GM12878 (cell line): ENCODE results near the gene LFNG. TPM values are rescaled to one million over a fixed set of nuclear protein-coding genes. Genes with fewer than 3 reads are reported as not detected.

Experiments used
- ATAC-seq: fragments of 200-7000 bp; cut with Tn5 transposase; 3 replicates; pipeline ENCODE4 v1.9.1; 2020; ENCODE audit warnings: mild to moderate bottlenecking, moderate library complexity
- BruUV-seq: library from RNA; stranded (reverse); fragments of 400-500 nt; replicated peaks from 2 replicates; lab custom pipeline; 2021; lab: Mats Ljungman, UMichigan
- CTCF ChIA-PET: fragments of 300-600 bp; sonication (Branson Sonifier 250); formaldehyde crosslinking; extraction: SDS; loops from one replicate; lab custom pipeline; 2021; ENCODE audit warnings: inconsistent platforms; lab: Yijun Ruan, JAX
- POLR2A ChIA-PET: fragments of 350-600 bp; formaldehyde crosslinking; extraction: SDS; loops from one replicate; lab custom pipeline; 2021; ENCODE audit warnings: inconsistent platforms; lab: Charles Lee
- RAD21 ChIA-PET: fragments of 300-600 bp; sonication (Branson Sonifier 250); formaldehyde crosslinking; loops from one replicate; lab custom pipeline; 2023; ENCODE audit warnings: antibody characterized with exemption; ENCODE audit not compliant: unreplicated experiment; lab: Charles Lee
- SMC1A ChIA-PET: fragments of 300-600 bp; sonication (Branson Sonifier 250); formaldehyde crosslinking; loops from one replicate; lab custom pipeline; 2023; ENCODE audit not compliant: unreplicated experiment, uncharacterized antibody; lab: Charles Lee
- DNase-seq: peaks from one replicate; pipeline ENCODE4 v3.0.0-alpha.2; 2011; ENCODE audit warnings: low read depth, low spot score
- FAIRE-seq: peaks from 3 replicates; lab custom pipeline; 2011; peaks lifted over from hg19 to GRCh38; lab: Jason Lieb, UNC
- H2AFZ ChIP-seq: 2 replicates; pipeline ENCODE4 v1.6.0; 2011; ENCODE audit warnings: low read depth, low read length, control low read depth; ENCODE audit not compliant: control insufficient read depth
- H3K27ac ChIP-seq: 2 replicates; pipeline ENCODE4 v1.5.1; 2011; ENCODE audit warnings: control low read depth; ENCODE audit not compliant: control insufficient read depth, insufficient read depth
- H3K27me3 ChIP-seq, 2 experiments: replicated peaks in 1 of 2; 2 replicates each; pipeline versions ENCODE4 v1.6.0 to v1.6.1; 2011; ENCODE audit warnings: low read length in 1 of 2; ENCODE audit not compliant: control insufficient read depth in 2 of 2, insufficient read depth in 2 of 2
- H3K36me3 ChIP-seq, 2 experiments: 2 replicates each; pipeline ENCODE4 v1.5.1; 2011; ENCODE audit warnings: low read length in 1 of 2; ENCODE audit not compliant: control insufficient read depth in 2 of 2, insufficient read depth in 2 of 2
- H3K4me1 ChIP-seq: 2 replicates; pipeline ENCODE4 v1.6.1; 2011; ENCODE audit warnings: mild to moderate bottlenecking, low read length, moderate library complexity, mixed read lengths; ENCODE audit not compliant: control insufficient read depth, insufficient read depth
- H3K4me2 ChIP-seq: 2 replicates; pipeline ENCODE4 v1.6.0; 2011; ENCODE audit warnings: control low read depth; ENCODE audit not compliant: control insufficient read depth, insufficient read depth
- H3K4me3 ChIP-seq: fragments of 200-600 bp; sonication (generic); 2 replicates; pipeline ENCODE4 v1.5.1; 2016
- H3K79me2 ChIP-seq: 2 replicates; pipeline ENCODE4 v1.6.0; 2011; ENCODE audit warnings: low read length; ENCODE audit not compliant: control insufficient read depth, insufficient read depth
- H3K9ac ChIP-seq: 2 replicates; pipeline ENCODE4 v1.8.0; 2011; ENCODE audit warnings: low read length, control low read depth, mixed read lengths; ENCODE audit not compliant: control insufficient read depth, insufficient read depth
- H3K9me3 ChIP-seq: replicated peaks from 3 replicates; pipeline ENCODE4 v1.5.1; 2011; ENCODE audit warnings: mild to moderate bottlenecking, low read length; ENCODE audit not compliant: control insufficient read depth, insufficient read depth
- H4K20me1 ChIP-seq: 2 replicates; pipeline ENCODE4 v1.6.0; 2011; ENCODE audit not compliant: control insufficient read depth, insufficient read depth
- BHLHE40 ChIP-seq, 2 experiments: fragments of 450-650 bp in 1 of 2; IDR thresholded peaks; 2 replicates each; pipeline ENCODE4 v1.6.1; 2011 to 2017; ENCODE audit warnings: low read depth in 2 of 2, borderline replicate concordance in 1 of 2, improper control_type of control experiment in 1 of 2, low read length in 1 of 2, mild to moderate bottlenecking in 1 of 2
- CUX1 ChIP-seq: IDR thresholded peaks from 2 replicates; pipeline ENCODE4 v1.6.1; 2012; ENCODE audit warnings: improper control_type of control experiment, low read depth, low read length; ENCODE audit not compliant: insufficient replicate concordance
- IKZF1 ChIP-seq: fragments of 450-650 bp; conservative IDR thresholded peaks from 2 replicates; pipeline ENCODE4 v1.6.1; 2017; ENCODE audit warnings: antibody characterized with exemption, mild to moderate bottlenecking
- IKZF2 ChIP-seq, 2 experiments: fragments of 450-650 bp; IDR thresholded peaks; 2 replicates each; pipeline ENCODE4 v1.6.1; 2017; ENCODE audit warnings: mild to moderate bottlenecking in 2 of 2, moderate library complexity in 2 of 2
- KAT2A ChIP-seq: conservative IDR thresholded peaks from 2 replicates; pipeline ENCODE4 v1.6.1; 2011; ENCODE audit warnings: low read depth, low read length; ENCODE audit not compliant: control insufficient read depth
- MXI1 ChIP-seq: fragments of 150-350 bp; IDR thresholded peaks from 2 replicates; pipeline ENCODE4 v1.6.1; 2011; ENCODE audit warnings: low read depth, mild to moderate bottlenecking, inconsistent platforms, low read length, improper control_type of control experiment
- MYB ChIP-seq: fragments of 150-350 bp; IDR thresholded peaks from 2 replicates; pipeline ENCODE4 v1.6.1; 2014; ENCODE audit warnings: mild to moderate bottlenecking, low read depth, low read length, borderline replicate concordance
- PAX5 ChIP-seq: IDR thresholded peaks from 2 replicates; pipeline ENCODE4 v1.6.1; 2011; ENCODE audit warnings: low read depth, low read length, borderline replicate concordance
- RAD51 ChIP-seq: fragments of 450-650 bp; IDR thresholded peaks from 2 replicates; pipeline ENCODE4 v1.6.1; 2016; ENCODE audit warnings: moderate library complexity, mild to moderate bottlenecking, inconsistent platforms
- RUNX3 ChIP-seq: IDR thresholded peaks from 2 replicates; pipeline ENCODE4 v1.6.1; 2012; ENCODE audit warnings: low read length, inconsistent platforms
- SKIL ChIP-seq: fragments of 450-650 bp; IDR thresholded peaks from 2 replicates; pipeline ENCODE4 v1.6.1; 2017; ENCODE audit warnings: mild to moderate bottlenecking, low read depth, inconsistent platforms; ENCODE audit not compliant: poor library complexity, severe bottlenecking
- SMARCA5 ChIP-seq: fragments of 450-650 bp; IDR thresholded peaks from 2 replicates; pipeline ENCODE4 v1.6.1; 2017; ENCODE audit warnings: mild to moderate bottlenecking
- ZBED1 ChIP-seq: IDR thresholded peaks from 2 replicates; pipeline ENCODE4 v1.6.1; 2016; ENCODE audit warnings: borderline replicate concordance
- ZNF622 ChIP-seq: fragments of 450-650 bp; IDR thresholded peaks from 2 replicates; pipeline ENCODE4 v1.6.1; 2017; ENCODE audit warnings: mild to moderate bottlenecking, inconsistent platforms
- WGBS: methylation state at CpG from one replicate; pipeline ENCODE4 v1.1.6; 2016; ENCODE audit warnings: low lambda C conversion rate; ENCODE audit not compliant: insufficient replicate concordance, insufficient coverage; ENCODE audit errors: missing lambda C conversion rate; 5-methylcytosine and 5-hydroxymethylcytosine counted together
- in situ Hi-C: fragments of 300-500 bp; cut with MboI; formaldehyde crosslinking; loops from 9 replicates; pipeline ENCODE4 v1.14.3; 2018; ENCODE audit warnings: mixed read lengths
- intact Hi-C: fragments of 100-400 bp; cut with micrococcal nuclease; formaldehyde crosslinking; loops from one replicate; pipeline ENCODE4 v1.14.2; 2022; ENCODE audit not compliant: unreplicated experiment
- polyA plus RNA-seq, 11 experiments: library from polyadenylated mRNA; depleted of rRNA in 4 of 11; unstranded in 6 of 11; stranded (reverse) in 5 of 11; fragments of >200 nt; fragmentation: Nextera tagmentation in 4 of 11; fragmentation: Illumina TruSeq in 1 of 11; extraction: Ambion mirVana in 4 of 11; extraction: Trizol in 1 of 11; gene quantifications; 1 replicate in 1 of 11; 2 replicates in 10 of 11; pipeline versions ENCODE4 v1.2.1 to v1.2.3, GENCODE V29; 2011 to 2016; ENCODE audit warnings: inconsistent platforms in 2 of 11, missing spikeins in 2 of 11, low read depth in 1 of 11
- total RNA-seq, 4 experiments: library from RNA; depleted of rRNA in 3 of 4; stranded (reverse); fragments of >200 nt in 3 of 4; fragmentation: Illumina TruSeq in 1 of 4; extraction: Trizol in 1 of 4; gene quantifications; 2 replicates each; pipeline versions ENCODE4 v1.2.1 to v1.2.3, GENCODE V29; 2013 to 2021

Gene LFNG
- total and polyA plus RNA-seq, 10 of the 15 experiments (the other 5 are each of a cell fraction or from before 2014, with no cell fraction given): 0.09 to 0.68 (median 0.33) TPM; not detected in 2

- ATAC-seq (peak; percentile 44), DNase-seq (no peak), FAIRE-seq (peak; percentile 87)
- Histone ChIP-seq H3K27me3 (no peaks in the 10 kb centered on the region), H3K4me2 (peak overlapping the region; percentile 38; the same call in 1 of the 2 replicates), H3K4me1 (peaks cover 38% of the 10 kb centered on the region), H3K79me2 (no peaks in the 10 kb centered on the region), H3K4me3 (no peak overlapping the region), H2AFZ (peak overlapping the region; percentile 39), H3K9me3 (no peaks in the 10 kb centered on the region), H3K36me3 (no peaks in the 10 kb centered on the region), H3K27ac (no peak overlapping the region), H4K20me1 (no peaks in the 10 kb centered on the region), H3K9ac (no peak overlapping the region; the same call in 1 of the 2 replicates)
- WGBS: 39% methylated on average over 43 of the region's 43 CpGs
- in situ Hi-C loops (no loop called here), intact Hi-C loops (no loop called here)
- ChIA-PET RAD21 (no interaction called here), CTCF (no interaction called here), SMC1A (interaction anchor here (0.6 kb wide), 1 partner anchor 45 kb away, joined by 3 read pairs; no protein-coding TSS in a partner anchor), POLR2A (no interaction called here)
- no TSS peak for BruUV-seq
- no peak for TF ChIP-seq SKIL
- peak; percentile 59; the same call in 1 of the 2 replicates for TF ChIP-seq SMARCA5
- TF ChIP-seq IKZF2 (IDR thresholded peaks at IDR 0.05): 0 out of 4 replicates have a peak, but pooled peaks of 1 of the 2 experiments have one; percentile 10
- TF ChIP-seq IKZF1: 0 out of 2 replicates have a peak, but pooled peaks have one; percentile 19
- no peak for TF ChIP-seq RAD51
- TF ChIP-seq MXI1: no peak
- no peak for TF ChIP-seq ZBED1
- peak; percentile 12 to 62; a peak in 1 of 4 replicates for TF ChIP-seq BHLHE40 (IDR thresholded peaks at IDR 0.05; ENCODE audit: borderline replicate concordance in 1 of 2, low read depth in 2 of 2, low read length in 1 of 2)
- TF ChIP-seq ZNF622: no peak
- TF ChIP-seq MYB: no peak
- no peak for TF ChIP-seq CUX1
- no peak for TF ChIP-seq PAX5
- no peak for TF ChIP-seq KAT2A
- TF ChIP-seq RUNX3: peak; percentile 37
Measured at GRCh38 chr7:2508327-2509215, 11.0 kb upstream of the LFNG start.
